Left lobe of liver (tissue), 2 donors: ENCODE data around the gene NDEL1. TPM values are rescaled to one million over a fixed set of nuclear protein-coding genes. Genes with fewer than 3 reads are reported as not detected.

Experiments
- ATAC-seq: fragments of 200-7000 bp; cut with Tn5 transposase; one replicate; pipeline ENCODE4 v1.9.1; 2020; ENCODE audit warnings: mild to moderate bottlenecking, moderate library complexity
- DNase-seq: peaks from one replicate; pipeline ENCODE4 v3.0.0-alpha.2; 2020; ENCODE audit warnings: low spot score
- total RNA-seq: library from RNA; stranded (reverse); gene quantifications from one replicate; pipeline ENCODE4 v1.2.1, GENCODE V29; 2021
- donor health status: DM: no; HTN: no; CAD: no; lungs with moderate emphysema.
- donor health status: DM: no; HTN: yes; CAD: no.

The NDEL1 gene
- total RNA-seq, 1 donor from 2014 or later, result 37.5 TPM

- ATAC-seq, result no peak
- no peak for DNase-seq
Observed at GRCh38 chr17:8475781-8476180, 40.1 kb downstream of the NDEL1 start.

DNA sequence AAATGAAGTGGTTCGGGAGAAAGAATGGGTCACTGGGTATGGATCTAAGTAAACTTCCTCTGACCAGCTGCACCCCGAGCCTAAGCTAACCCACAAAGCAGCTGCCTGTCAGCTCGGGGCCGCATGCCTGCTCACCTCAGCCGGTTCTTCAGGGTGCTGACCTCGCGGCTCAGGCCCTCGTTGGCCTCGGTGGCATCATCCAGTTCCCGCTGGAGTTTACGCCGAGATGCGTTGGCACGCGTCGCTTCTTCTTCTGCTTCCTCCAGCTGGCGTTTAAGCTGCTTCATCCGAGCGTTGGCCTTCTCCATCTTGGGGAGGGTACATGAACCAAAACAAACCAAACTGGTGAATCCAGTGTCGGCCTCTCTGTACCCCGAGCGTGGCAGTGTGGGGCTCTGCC, 41.1 kb downstream of the NDEL1 start:
- DNase-seq (no peak), ATAC-seq (no peak)

DNA sequence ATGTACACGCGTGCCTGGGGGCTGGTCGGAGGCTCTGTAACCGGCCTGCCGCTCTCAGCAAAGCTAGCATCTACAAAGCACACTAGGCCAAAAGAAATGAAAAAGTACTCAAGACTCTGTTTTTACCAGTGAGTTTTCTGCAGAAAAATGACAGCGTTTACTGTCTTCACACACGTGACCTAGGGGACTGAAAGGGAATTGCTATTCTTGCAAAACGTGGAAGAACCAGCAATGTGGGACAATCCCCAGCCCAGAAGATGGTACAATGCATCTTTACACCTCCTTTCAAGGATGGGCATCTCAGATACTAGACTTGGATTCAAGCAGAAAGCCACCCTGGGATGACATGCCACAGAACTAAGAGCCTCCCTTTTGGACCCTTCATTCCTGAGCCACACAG, 41.5 kb downstream of the NDEL1 start:
- ATAC-seq, result peak; percentile 7

DNA sequence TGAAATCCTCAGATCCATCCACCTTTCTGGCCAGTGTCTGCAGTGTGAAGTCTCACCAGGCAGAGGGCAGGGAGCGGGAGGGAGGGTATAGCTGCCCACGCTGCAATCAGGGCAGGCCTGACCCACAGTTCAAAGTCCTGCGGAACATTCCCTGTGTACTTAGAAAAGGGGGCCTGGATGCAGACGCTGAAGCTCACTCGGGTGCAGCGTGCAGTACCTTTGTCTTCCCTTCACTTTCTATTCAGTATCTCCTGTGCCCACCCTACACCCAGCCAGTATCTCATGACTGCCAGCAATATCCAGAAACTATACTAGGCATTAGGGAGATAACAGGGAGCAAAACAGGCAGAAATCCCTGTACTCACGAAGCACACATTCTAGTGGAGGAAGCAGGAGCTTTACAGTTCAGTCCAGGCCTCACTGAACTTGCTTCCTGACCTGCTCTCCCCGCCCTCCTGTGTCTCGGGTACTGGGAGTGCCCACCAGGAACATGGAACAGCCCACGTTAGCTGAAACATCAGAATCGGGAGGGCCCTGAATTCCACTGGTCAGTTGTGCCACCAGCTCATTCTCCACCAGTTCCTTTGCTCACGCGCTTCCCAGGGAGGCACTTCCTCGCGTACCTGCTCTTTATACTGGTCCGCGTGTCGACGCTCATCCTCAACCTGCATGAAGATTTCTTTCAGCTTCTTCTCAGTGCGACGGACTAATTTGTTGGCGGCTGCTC, 42.2 kb downstream of the NDEL1 start:
- ATAC-seq (peak; percentile 90), DNase-seq (peak; percentile 87)

More for the DNA sequence above, 41.5 kb downstream of the NDEL1 start:
- no peak for DNase-seq

DNA sequence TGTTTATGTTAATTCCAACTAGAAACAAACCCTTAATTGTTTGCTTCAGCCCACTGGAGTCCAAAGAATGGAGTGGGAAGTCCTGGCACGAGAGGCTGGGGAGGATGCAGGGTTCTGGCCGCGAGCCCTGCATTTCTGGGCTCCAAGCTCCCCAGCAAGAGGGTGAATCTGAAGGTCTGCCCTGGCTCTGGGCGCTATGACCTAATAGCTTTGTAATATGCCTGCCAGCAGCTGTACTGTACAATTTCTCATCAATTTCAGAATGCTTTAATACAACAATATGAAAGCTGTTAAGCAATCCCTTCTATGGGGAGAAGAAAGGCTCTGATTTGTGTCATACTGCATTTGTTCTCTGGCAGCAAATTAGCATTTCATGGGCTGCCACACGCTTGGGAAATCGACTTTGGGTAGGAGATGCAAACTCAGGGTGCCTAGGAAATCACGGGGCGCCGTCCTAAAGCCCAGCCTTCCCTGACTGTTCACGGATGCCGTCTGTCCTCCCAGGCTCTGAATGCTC, 43.8 kb downstream of the NDEL1 start:
- ATAC-seq (no peak), DNase-seq (no peak)

- no peak for DNase-seq
- ATAC-seq, result no peak
Observed at GRCh38 chr17:8480011-8480976, 44.6 kb downstream of the NDEL1 start.

DNA sequence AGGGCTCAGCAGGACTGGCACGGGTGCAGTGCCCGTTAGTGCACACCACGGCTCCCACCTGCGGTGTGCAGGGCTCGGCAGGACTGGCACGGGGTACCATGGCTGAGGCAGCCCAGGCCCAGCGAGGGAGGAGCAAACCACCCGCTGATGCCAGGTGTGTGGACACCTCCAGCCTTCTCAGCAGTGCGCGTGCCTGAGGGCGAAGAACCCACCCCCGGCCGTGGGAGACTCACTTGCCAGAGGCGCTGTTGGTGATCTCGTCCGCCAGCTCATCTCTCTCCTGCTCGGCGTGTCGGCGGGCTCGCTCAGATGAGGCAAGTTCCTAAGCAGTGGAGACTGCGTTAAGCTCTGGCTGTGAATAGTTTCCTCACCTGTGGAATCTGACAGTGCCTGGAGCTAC, 45.4 kb downstream of the NDEL1 start:
- DNase-seq (no peak), ATAC-seq (no peak)

DNA sequence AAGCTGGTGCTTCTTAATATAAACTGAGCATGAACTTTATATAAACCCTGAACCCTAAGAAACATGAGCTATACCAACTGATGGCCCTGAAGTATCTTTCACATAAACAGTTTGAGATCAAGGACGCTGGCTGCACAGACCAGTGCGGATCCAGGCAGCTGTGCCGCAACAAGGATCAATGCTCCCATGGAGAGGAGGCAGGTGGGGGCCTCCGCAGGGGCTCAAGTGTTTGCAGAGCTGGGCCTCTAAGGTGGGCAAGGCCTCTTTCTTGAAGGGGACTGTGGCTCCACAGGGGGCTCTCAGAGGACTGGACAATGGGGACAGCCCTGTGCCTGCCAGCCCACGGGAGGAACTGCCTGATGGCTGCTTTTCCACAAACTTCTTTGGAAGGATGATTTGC, 46.0 kb downstream of the NDEL1 start:
- ATAC-seq (no peak), DNase-seq (no peak)

DNA sequence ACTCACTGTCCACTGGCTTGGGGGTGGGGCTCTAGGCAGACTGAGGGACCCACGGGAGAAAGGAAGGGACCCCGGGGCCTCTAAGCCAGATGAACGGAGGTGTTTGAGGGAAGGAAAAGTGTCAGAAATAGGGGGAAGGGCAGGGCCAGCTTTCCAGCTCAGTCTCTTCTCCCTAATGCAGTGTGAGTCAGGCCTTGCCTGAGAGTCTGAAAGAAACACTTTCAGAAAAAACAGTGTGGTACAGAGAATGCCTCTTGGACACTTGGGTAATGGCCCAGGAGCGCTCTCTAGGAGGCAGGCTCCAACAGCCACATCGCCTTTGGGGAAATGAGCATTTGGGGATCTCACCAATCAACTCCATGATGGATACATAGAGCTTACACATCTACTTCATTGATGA, 46.9 kb downstream of the NDEL1 start:
- no peak for ATAC-seq
- no peak for DNase-seq

DNA sequence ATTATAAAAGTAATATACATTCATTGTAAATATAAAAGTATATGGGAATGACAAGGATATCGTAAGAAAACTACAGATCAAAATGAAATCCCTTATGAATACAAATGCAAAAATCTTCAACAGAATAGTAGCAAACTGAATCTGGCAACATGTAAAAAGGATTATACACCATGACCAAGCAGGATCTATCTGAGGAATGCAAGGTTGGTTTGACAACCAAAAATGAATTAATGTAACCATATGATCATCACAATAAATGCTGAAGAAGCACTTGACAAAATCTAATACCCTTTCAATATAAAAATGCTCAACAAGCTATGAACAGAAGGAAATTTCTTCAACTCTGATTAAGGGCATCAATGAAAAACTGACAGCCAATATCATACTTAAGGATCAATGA, 48.8 kb downstream of the NDEL1 start:
- ATAC-seq (no peak), DNase-seq (no peak)

- ATAC-seq, result no peak
- no peak for DNase-seq
Observed at GRCh38 chr17:8485491-8485890, 49.8 kb downstream of the NDEL1 start.

GRCh38 chr17:8487130-8487645, 51.5 kb downstream of the NDEL1 start:
- ATAC-seq (no peak), DNase-seq (no peak)

DNA sequence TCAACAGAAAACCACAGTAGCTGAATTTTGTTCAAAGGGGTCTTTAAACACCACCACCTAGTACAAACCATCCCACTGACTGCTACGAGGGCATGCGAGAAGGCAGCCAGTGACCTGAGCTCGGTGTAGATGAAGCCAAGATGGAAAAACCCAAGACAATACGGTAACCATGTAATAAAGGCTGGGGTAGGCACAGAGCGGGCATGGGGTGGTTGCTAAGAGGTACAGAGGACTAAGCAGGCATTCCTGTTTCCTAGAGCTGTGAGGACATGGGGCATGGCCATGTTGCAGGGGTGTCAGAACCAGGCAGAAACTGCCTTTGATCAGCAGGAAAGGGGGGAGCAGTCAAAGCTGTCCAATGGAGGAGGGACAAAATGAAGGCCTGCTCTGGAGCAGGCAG, 52.1 kb downstream of the NDEL1 start:
- DNase-seq, result no peak

DNA sequence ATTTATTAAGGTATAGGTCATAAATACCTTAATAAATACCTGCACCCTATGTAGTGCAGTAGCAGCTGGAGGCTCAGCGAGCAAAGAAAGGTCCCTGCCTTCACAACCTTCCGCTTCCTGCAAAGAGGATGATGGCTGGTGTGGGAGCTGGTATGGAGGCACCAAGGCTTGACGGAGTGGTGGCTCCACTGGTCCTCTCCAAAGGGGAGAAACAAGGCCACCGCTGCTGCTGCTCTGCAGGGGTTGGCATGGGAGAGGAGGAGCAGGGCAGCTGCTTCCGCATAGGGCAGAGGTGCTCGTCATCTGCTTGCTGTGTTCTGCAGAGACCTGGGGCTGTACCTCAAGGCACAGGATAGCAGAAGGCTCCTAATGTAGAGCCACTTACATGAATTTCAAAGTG, 52.8 kb downstream of the NDEL1 start:
- DNase-seq (no peak), ATAC-seq (peak; percentile 16)

More for the DNA sequence above, 52.1 kb downstream of the NDEL1 start:
- ATAC-seq, result no peak

DNA sequence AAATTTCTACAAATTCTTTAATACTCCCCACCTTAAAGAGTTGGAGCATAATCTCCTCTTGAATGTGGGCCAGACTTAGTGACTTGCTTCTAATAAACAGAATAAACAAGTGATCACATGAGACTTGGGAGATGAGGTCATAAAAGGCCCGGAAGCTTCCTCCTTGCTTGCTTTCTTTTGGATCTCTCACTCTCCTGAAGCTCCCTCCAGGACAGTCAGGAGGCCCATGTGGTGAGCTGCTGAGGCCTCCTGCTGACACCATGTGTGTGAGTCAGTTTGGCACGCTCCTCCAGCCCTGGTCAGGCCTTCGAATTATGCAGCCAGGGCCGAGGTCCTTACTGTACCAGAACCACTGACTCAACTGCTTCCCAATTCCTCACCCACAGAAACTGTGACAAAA, 53.2 kb downstream of the NDEL1 start:
- DNase-seq, result no peak
- peak; percentile 86 for ATAC-seq

- DNase-seq, result no peak
- no peak for ATAC-seq
Observed at GRCh38 chr17:8489841-8490240, 54.2 kb downstream of the NDEL1 start.

- DNase-seq (no peak), ATAC-seq (peak; percentile 16)
Observed at GRCh38 chr17:8490256-8491023, 54.8 kb downstream of the NDEL1 start.

- ATAC-seq, result no peak
- no peak for DNase-seq
Observed at GRCh38 chr17:8492121-8492520, 56.4 kb downstream of the NDEL1 start.

GRCh38 chr17:8494021-8494420, 58.3 kb downstream of the NDEL1 start:
- no peak for DNase-seq
- ATAC-seq, result peak; percentile 32

DNA sequence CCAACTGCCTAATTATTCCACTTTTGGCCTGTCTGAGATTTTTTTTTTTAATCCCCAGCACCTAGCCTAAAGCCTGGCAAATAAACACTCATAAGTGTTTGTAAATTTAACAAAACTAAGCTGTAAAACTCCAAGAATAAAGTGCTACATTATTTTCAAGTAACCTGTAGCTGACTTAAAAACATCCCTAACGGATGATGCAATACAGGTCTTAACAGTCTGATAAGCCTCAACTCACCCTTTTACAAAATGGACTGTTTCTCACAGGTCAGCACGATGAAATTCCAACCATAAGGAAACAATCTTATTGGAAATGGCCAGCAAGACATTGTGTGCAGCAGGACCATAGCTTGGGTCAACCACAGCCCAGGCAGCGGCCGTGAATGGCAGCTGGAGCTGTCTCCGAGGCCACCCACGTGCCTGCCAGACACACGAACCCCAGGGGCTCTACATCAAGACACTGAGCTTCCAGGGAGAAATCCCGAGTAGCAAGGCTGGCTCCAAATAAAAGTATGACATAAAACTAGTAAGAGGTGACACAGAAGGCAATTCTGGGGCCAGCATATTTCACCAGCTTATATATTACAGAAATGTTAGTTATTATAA, 58.9 kb downstream of the NDEL1 start:
- ATAC-seq, result no peak
- DNase-seq, result no peak
